ENCODE measurements around the gene CCDC27.
"Not testable (repeated sequence)": the region's sequence is repeated elsewhere in the genome, so short reads cannot be mapped to it uniquely, and the experiment has no call there.

The CCDC27 gene

GRCh38 chr1:3799976-3800685, 47.9 kb downstream of the CCDC27 start:
- DNase-seq = no peak

GRCh38 chr1:3800795-3801194, 48.5 kb downstream of the CCDC27 start:
- DNase-seq = not testable (repeated sequence)

- no peak for DNase-seq
These were observed 51.8 kb downstream of the CCDC27 start for GRCh38 chr1:3803905-3804626.

GRCh38 chr1:3804627-3804944, 52.3 kb downstream of the CCDC27 start:
- not testable (repeated sequence) for DNase-seq

- DNase-seq = no peak
These were observed 52.8 kb downstream of the CCDC27 start for GRCh38 chr1:3805038-3805437.

- no peak for DNase-seq
These were observed 55.5 kb downstream of the CCDC27 start for GRCh38 chr1:3807769-3808168.

GRCh38 chr1:3809680-3810079, 57.4 kb downstream of the CCDC27 start:
- DNase-seq = no peak

GRCh38 chr1:3810149-3810761, 58.0 kb downstream of the CCDC27 start:
- not testable (repeated sequence) for DNase-seq

GRCh38 chr1:3811595-3811911, 59.3 kb downstream of the CCDC27 start:
- DNase-seq = no peak

GRCh38 chr1:3814065-3814464, 61.8 kb downstream of the CCDC27 start:
- DNase-seq = no peak

GRCh38 chr1:3814771-3815561, 62.7 kb downstream of the CCDC27 start:
- DNase-seq = no peak

DNA sequence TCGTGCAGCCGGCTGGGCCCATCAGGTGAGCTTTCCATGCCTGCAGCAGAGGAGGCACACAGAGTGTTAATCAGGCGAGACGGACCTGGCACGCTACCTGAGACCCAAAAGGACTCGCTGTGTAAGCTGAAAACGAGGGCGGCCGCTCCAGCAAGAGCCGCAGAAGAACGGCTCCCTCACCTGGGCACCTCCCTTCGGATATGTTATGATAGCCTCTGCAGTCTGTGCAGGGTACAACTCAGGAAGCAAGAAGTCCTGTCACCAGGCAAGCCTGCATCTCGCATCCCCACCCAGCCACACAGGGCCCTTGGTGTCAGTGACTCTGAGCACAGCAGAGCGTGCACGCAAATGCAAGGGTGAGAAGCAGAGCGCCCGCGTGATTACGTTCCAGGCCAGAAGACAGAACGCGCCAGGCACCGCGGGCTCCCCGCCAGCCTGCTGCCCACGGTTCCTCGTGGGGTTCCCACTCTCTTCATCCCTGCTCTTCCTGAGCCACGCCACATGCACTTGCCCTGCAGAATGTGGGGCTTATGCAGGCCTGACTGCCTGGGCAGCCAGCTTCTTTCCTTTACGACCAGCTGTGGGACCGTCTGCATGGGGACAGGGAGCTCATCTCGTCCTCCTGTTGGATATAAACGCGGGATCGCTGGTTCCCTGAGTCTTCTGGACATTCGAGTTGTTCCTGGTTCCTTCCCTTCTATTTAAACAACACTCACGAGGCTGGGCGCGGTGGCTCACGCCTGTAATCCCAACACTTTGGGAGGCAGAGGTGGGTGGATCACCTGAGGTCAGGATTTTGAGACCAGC, 64.3 kb downstream of the CCDC27 start:
- no peak for DNase-seq

DNA sequence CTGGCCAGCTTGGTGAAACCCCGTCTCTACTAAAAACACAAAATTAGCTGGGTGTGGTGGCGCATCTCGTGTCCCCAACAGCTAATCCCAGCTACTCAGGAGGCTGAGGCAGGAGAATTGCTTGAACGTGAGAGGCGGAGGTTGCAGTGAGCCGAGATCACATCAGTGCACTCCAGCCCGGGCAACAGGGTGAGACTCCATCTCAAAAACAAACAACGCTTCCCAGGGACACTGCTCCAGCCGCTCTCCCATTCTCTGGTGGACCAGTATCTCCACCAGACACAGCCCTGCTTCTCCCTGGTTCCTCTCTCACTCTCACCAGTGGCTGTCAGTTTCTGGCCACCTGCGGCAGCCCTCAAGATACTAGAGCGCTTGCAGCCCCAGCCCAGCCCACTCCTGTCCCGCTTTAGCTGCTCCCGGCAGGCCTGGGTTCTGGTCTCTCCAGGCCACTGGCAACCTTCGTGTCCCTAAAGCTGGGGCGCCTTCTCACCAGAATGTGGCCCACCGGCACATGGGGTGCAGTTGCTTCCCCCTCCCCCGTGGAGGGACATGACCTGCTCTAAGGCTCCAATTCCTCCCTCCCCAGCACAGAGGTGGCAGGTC, 65.0 kb downstream of the CCDC27 start:
- no peak for DNase-seq

DNA sequence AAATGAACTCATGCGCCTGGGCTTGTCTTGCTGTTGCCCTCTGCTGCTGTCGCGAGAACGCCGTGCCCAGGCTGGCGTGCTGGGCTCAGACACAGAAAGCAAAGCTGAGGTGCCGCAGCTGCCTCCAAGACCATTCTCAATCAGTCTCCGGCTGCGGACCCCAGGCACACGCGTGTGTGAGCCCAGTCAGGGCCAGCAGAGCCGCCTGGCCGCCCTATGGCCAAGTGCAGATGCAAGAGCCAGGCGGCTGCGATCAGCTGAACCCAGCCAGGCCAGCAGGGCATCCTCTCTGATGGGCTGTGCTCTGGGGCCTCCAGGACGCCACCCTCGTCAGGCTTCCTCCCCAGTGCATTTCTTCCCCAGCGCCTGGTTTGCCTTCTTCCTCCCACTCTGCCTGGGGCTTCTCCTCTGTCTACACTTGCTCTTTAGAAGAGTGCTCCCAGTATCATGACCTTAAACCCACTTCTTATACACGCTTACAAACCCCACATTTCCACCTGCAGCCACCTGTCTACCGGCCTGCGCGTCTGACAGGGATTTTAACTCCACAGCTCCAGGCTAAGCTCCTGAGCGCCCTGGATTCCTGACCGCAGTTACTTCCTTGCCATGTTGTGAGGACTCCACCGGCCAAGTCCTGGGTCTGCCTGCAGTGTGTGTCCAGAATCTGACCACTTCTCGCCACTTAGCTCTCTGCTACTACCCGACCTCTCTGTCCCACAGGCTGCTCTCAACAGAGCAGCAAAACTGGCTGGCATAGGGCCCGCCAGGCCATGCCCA, 65.8 kb downstream of the CCDC27 start:
- DNase-seq = no peak

GRCh38 chr1:3819771-3820200, 67.5 kb downstream of the CCDC27 start:
- DNase-seq = no peak

- DNase-seq = no peak
These were observed 68.1 kb downstream of the CCDC27 start for GRCh38 chr1:3820316-3820715.

GRCh38 chr1:3821004-3821403, 68.8 kb downstream of the CCDC27 start:
- DNase-seq = no peak
